ENCODE measurements around the gene LIN37. TPM values are rescaled to one million over a fixed set of nuclear protein-coding genes. Genes with fewer than 3 reads are reported as not detected.

Gene LIN37
- total RNA-seq (2012; rRNA removed), result 16.5 and 28.8 TPM in 2 replicates

GRCh38 chr19:35748106-35749020 is at the start of gene LIN37:
Gene LIN37, plus strand, starts transcription at chr19:35748576. Its CDS starts 149 bp downstream, at chr19:35748725.
- Histone ChIP-seq H3K27me3 (ENCODE audit: control insufficient read depth, insufficient read depth, low read length) (no peaks in the 10 kb centered on the region), H3K9me3 (replicated peaks; ENCODE audit: low read length) (no peaks in the 10 kb centered on the region), H3K4me3 (ENCODE audit: low read length) (peak within 1 kb of the TSS; percentile 89), H3K4me1 (ENCODE audit: control insufficient read depth, insufficient read depth, low read length) (peaks cover 22% of the 10 kb centered on the region), H3K36me3 (ENCODE audit: insufficient read depth, low read length) (peaks cover 13% of the 10 kb centered on the region), H3K9ac (ENCODE audit: low read depth, low read length) (peak within 1 kb of the TSS; percentile 92), H3K4me2 (ENCODE audit: low read length) (peak within 1 kb of the TSS; percentile 82)

GRCh38 chr19:35702223-35703012 is 46.0 kb upstream of the LIN37 start:
- Histone ChIP-seq H3K4me2 (ENCODE audit: low read length) (peak overlapping the region; percentile 88), H3K36me3 (ENCODE audit: insufficient read depth, low read length) (no peaks in the 10 kb centered on the region), H3K4me3 (ENCODE audit: low read length) (peak overlapping the region; percentile 73), H3K9me3 (replicated peaks; ENCODE audit: low read length) (no peaks in the 10 kb centered on the region), H3K4me1 (ENCODE audit: control insufficient read depth, insufficient read depth, low read length) (peaks cover 4% of the 10 kb centered on the region), H3K27me3 (ENCODE audit: control insufficient read depth, insufficient read depth, low read length) (no peaks in the 10 kb centered on the region), H3K9ac (ENCODE audit: low read depth, low read length) (peak overlapping the region; percentile 12)

GRCh38 chr19:35703343-35703742 is 45.0 kb upstream of the LIN37 start:
- Histone ChIP-seq H3K4me3 (ENCODE audit: low read length) (no peak overlapping the region), H3K36me3 (ENCODE audit: insufficient read depth, low read length) (no peaks in the 10 kb centered on the region)

GRCh38 chr19:35704218-35704617 is 44.2 kb upstream of the LIN37 start, which contains the start of gene ZBTB32:
Gene ZBTB32, plus strand, starts transcription at chr19:35704558. Its CDS starts 10,069 bp downstream, at chr19:35714627.
- Histone ChIP-seq H3K4me1 (ENCODE audit: control insufficient read depth, insufficient read depth, low read length) (peaks cover 4% of the 10 kb centered on the region), H3K9me3 (replicated peaks; ENCODE audit: low read length) (no peaks in the 10 kb centered on the region), H3K36me3 (ENCODE audit: insufficient read depth, low read length) (no peaks in the 10 kb centered on the region), H3K4me2 (ENCODE audit: low read length) (no peak within 1 kb of the TSS), H3K9ac (ENCODE audit: low read depth, low read length) (no peak within 1 kb of the TSS), H3K27me3 (ENCODE audit: control insufficient read depth, insufficient read depth, low read length) (peaks cover 7% of the 10 kb centered on the region), H3K4me3 (ENCODE audit: low read length) (no peak within 1 kb of the TSS)

More at GRCh38 chr19:35703343-35703742, 45.0 kb upstream of the LIN37 start:
- peaks cover 4% of the 10 kb centered on the region for H3K27me3 ChIP-seq (ENCODE audit: control insufficient read depth, insufficient read depth, low read length)
- H3K4me1 ChIP-seq (ENCODE audit: control insufficient read depth, insufficient read depth, low read length), result peaks cover 4% of the 10 kb centered on the region
- no peak overlapping the region for H3K9ac ChIP-seq (ENCODE audit: low read depth, low read length)
- no peak overlapping the region for H3K4me2 ChIP-seq (ENCODE audit: low read length)
- no peaks in the 10 kb centered on the region for H3K9me3 ChIP-seq (replicated peaks; ENCODE audit: low read length)

GRCh38 chr19:35708391-35708790 is 40.0 kb upstream of the LIN37 start:
- Histone ChIP-seq H3K4me2 (ENCODE audit: low read length) (no peak overlapping the region), H3K9me3 (replicated peaks; ENCODE audit: low read length) (no peaks in the 10 kb centered on the region), H3K4me3 (ENCODE audit: low read length) (no peak overlapping the region), H3K9ac (ENCODE audit: low read depth, low read length) (no peak overlapping the region), H3K36me3 (ENCODE audit: insufficient read depth, low read length) (no peaks in the 10 kb centered on the region), H3K4me1 (ENCODE audit: control insufficient read depth, insufficient read depth, low read length) (no peaks in the 10 kb centered on the region), H3K27me3 (ENCODE audit: control insufficient read depth, insufficient read depth, low read length) (peaks cover 7% of the 10 kb centered on the region)

GRCh38 chr19:35710784-35711723 is 37.3 kb upstream of the LIN37 start:
- Histone ChIP-seq H3K36me3 (ENCODE audit: insufficient read depth, low read length) (no peaks in the 10 kb centered on the region), H3K9ac (ENCODE audit: low read depth, low read length) (no peak overlapping the region), H3K4me3 (ENCODE audit: low read length) (no peak overlapping the region), H3K27me3 (ENCODE audit: control insufficient read depth, insufficient read depth, low read length) (peaks cover 7% of the 10 kb centered on the region), H3K4me2 (ENCODE audit: low read length) (no peak overlapping the region), H3K4me1 (ENCODE audit: control insufficient read depth, insufficient read depth, low read length) (peaks cover 7% of the 10 kb centered on the region), H3K9me3 (replicated peaks; ENCODE audit: low read length) (no peaks in the 10 kb centered on the region)

- H3K4me2 ChIP-seq (ENCODE audit: low read length), result no peak overlapping the region
- H3K4me3 ChIP-seq (ENCODE audit: low read length), result no peak overlapping the region
- H3K4me1 ChIP-seq (ENCODE audit: control insufficient read depth, insufficient read depth, low read length), result peaks cover 13% of the 10 kb centered on the region
- no peaks in the 10 kb centered on the region for H3K9me3 ChIP-seq (replicated peaks; ENCODE audit: low read length)
- H3K27me3 ChIP-seq (ENCODE audit: control insufficient read depth, insufficient read depth, low read length), result peaks cover 7% of the 10 kb centered on the region
- H3K36me3 ChIP-seq (ENCODE audit: insufficient read depth, low read length), result no peaks in the 10 kb centered on the region
- H3K9ac ChIP-seq (ENCODE audit: low read depth, low read length), result no peak overlapping the region
These were observed 35.5 kb upstream of the LIN37 start for GRCh38 chr19:35712567-35713505.

GRCh38 chr19:35713506-35713850 is 34.9 kb upstream of the LIN37 start:
- Histone ChIP-seq H3K36me3 (ENCODE audit: insufficient read depth, low read length) (no peaks in the 10 kb centered on the region), H3K9ac (ENCODE audit: low read depth, low read length) (no peak overlapping the region), H3K9me3 (replicated peaks; ENCODE audit: low read length) (no peaks in the 10 kb centered on the region), H3K27me3 (ENCODE audit: control insufficient read depth, insufficient read depth, low read length) (peaks cover under 1% of the 10 kb centered on the region), H3K4me3 (ENCODE audit: low read length) (no peak overlapping the region), H3K4me1 (ENCODE audit: control insufficient read depth, insufficient read depth, low read length) (peaks cover 13% of the 10 kb centered on the region), H3K4me2 (ENCODE audit: low read length) (no peak overlapping the region)

GRCh38 chr19:35713904-35714495 is 34.4 kb upstream of the LIN37 start:
- Histone ChIP-seq H3K36me3 (ENCODE audit: insufficient read depth, low read length) (no peaks in the 10 kb centered on the region), H3K4me3 (ENCODE audit: low read length) (no peak overlapping the region), H3K9ac (ENCODE audit: low read depth, low read length) (no peak overlapping the region)

More at GRCh38 chr19:35713904-35714495, 34.4 kb upstream of the LIN37 start:
- H3K9me3 ChIP-seq (replicated peaks; ENCODE audit: low read length), result no peaks in the 10 kb centered on the region
- H3K4me2 ChIP-seq (ENCODE audit: low read length), result no peak overlapping the region
- H3K27me3 ChIP-seq (ENCODE audit: control insufficient read depth, insufficient read depth, low read length), result no peaks in the 10 kb centered on the region
- peaks cover 17% of the 10 kb centered on the region for H3K4me1 ChIP-seq (ENCODE audit: control insufficient read depth, insufficient read depth, low read length)
